Retinal pigment epithelial cell (primary cell): ENCODE measurements around the gene CCDC127.

ENCODE experiments used
- DNase-seq: peaks from one replicate; pipeline ENCODE4 v3.0.0-alpha.2; 2010; ENCODE audit warnings: low read depth
- H3K4me3 ChIP-seq: 2 replicates; pipeline ENCODE4 v1.5.1; 2011; ENCODE audit warnings: mild to moderate bottlenecking, low read length, control low read depth, moderate library complexity
- CTCF ChIP-seq: conservative IDR thresholded peaks from 2 replicates; pipeline ENCODE4 v1.5.1; 2011; ENCODE audit warnings: low read depth, low read length, control low read depth, inconsistent platforms

The CCDC127 gene

DNA sequence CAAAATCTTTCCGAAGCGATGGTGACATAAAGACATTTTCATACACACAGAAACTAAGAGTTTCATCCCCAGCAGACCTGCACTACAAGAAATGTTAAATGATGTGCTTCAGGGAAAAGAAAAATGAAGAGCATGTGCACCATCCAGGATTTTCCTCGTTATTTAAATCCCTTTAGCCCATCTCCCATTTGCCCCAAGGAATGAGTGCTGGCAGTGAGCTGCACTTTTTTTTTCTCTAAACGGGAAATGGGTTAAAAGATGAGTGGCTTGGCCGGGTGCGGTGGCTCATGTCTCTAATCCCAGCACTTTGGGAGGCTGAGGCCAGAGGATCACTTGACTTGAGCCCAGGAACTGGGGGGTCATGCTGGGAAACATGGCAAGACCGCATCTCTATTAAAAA is 33.5 kb downstream of the CCDC127 start:
- no peak overlapping the region for H3K4me3 ChIP-seq
- DNase-seq: no peak
- TF ChIP-seq CTCF: no peak

DNA sequence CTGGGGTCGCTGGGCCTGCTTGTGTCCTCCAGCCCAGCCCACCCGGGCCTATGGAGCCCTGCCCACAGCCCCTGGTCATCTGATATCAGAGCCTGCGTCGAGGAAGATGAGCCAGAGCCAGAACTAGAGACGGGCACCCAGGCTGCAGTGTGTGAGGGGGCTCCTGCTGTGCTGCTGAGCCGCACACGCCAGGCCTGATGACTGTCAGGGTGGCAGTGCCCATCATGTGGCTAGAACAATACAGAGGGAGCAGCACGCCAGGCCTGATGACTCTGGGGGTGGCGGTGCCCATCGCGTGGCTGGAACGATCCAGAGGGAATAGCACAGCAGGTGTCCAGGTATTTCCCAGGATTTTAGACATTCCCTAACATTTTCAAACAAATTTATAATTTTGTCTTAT is 35.8 kb downstream of the CCDC127 start:
- DNase-seq: no peak
- TF ChIP-seq CTCF: no peak

GRCh38 chr5:181566-181965 is 36.4 kb downstream of the CCDC127 start:
- H3K4me3 ChIP-seq: no peak overlapping the region
- no peak for TF ChIP-seq CTCF
- DNase-seq: no peak

More for the DNA sequence above, 35.8 kb downstream of the CCDC127 start:
- no peak overlapping the region for H3K4me3 ChIP-seq

GRCh38 chr5:181160-181559 is 36.8 kb downstream of the CCDC127 start:
- TF ChIP-seq CTCF: no peak
- DNase-seq: no peak
- no peak overlapping the region for H3K4me3 ChIP-seq

DNA sequence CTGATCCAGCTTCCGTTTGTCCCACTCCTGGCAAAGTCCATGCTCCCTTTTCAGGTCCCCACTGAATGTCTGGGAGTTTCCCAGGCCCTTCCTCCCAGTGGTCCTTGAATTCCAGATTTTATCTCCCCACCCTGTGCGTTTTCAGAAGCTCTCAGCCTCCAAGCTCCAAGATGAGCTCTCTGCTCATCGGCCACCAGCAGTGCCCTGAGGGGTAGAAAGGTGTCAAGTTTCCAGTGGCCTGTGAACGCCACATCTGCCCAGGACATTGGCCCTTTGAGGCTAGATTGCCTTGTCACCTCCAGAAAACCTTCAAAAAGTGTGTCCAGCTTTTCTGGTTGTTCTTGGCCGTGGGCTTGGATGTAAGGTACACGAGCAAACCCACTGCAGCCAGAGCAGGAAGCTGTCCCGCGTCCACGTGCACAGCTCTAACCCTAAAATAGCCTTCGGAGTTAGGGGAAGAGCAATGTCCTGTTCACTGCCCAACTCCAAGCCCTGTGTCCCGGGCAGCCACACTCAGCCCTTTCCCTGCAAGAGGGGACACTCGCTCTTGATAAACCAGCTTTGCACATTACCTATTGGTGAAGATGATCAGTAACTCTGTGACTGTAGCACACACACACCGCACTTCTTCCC is 37.6 kb downstream of the CCDC127 start:
- no peak for TF ChIP-seq CTCF
- no peak for DNase-seq
- H3K4me3 ChIP-seq: no peak overlapping the region

GRCh38 chr5:179401-179800 is 38.6 kb downstream of the CCDC127 start:
- DNase-seq: no peak
- no peak overlapping the region for H3K4me3 ChIP-seq
- TF ChIP-seq CTCF: no peak

- no peak for TF ChIP-seq CTCF
- no peak for DNase-seq
- H3K4me3 ChIP-seq: no peak overlapping the region
These were observed 39.8 kb downstream of the CCDC127 start for GRCh38 chr5:178110-178509.
